ENCODE results near the gene PBX3. TPM values are rescaled to one million over a fixed set of nuclear protein-coding genes. Genes with fewer than 3 reads are reported as not detected.
A peak's percentile ranks its signal among the peaks of the same experiment; 100 is the strongest.

Gene PBX3
- total RNA-seq, 1 donor from 2014 or later = 10.6 TPM

DNA sequence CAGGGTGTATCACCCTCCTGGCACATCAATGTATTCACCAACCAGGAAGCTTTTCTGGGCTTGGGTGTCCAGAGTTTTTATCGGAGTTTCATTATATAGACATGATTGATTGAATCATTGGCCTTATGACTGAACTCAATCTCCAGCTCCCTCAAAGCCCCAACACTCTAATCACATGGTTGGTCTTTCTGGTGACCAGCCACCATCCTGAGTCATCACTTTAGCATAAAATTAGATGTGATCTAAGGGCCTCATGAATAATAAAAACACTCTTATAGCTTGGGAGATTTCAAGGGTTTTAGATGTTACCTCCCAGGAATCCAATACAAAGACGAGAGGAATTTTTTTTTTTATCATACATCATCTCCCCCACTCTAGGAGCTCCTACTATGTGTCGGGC is 7.7 kb upstream of the PBX3 start:
- no peaks in the 10 kb centered on the region for H3K36me3 ChIP-seq (ENCODE audit: control insufficient read depth, insufficient read depth, low read length)
- H3K27me3 ChIP-seq (ENCODE audit: control insufficient read depth, insufficient read depth, low read length) = no peaks in the 10 kb centered on the region
- TF ChIP-seq, protein P1, sequence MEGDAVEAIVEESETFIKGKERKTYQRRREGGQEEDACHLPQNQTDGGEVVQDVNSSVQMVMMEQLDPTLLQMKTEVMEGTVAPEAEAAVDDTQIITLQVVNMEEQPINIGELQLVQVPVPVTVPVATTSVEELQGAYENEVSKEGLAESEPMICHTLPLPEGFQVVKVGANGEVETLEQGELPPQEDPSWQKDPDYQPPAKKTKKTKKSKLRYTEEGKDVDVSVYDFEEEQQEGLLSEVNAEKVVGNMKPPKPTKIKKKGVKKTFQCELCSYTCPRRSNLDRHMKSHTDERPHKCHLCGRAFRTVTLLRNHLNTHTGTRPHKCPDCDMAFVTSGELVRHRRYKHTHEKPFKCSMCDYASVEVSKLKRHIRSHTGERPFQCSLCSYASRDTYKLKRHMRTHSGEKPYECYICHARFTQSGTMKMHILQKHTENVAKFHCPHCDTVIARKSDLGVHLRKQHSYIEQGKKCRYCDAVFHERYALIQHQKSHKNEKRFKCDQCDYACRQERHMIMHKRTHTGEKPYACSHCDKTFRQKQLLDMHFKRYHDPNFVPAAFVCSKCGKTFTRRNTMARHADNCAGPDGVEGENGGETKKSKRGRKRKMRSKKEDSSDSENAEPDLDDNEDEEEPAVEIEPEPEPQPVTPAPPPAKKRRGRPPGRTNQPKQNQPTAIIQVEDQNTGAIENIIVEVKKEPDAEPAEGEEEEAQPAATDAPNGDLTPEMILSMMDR (IDR thresholded peaks at IDR 0.05; ENCODE audit: insufficient read depth, low read length, poor library complexity, severe bottlenecking) = no peak
- DNase-seq (ENCODE audit: low read depth) = no peak
- H3K4me3 ChIP-seq (ENCODE audit: low read depth, low read length) = no peak overlapping the region

DNA sequence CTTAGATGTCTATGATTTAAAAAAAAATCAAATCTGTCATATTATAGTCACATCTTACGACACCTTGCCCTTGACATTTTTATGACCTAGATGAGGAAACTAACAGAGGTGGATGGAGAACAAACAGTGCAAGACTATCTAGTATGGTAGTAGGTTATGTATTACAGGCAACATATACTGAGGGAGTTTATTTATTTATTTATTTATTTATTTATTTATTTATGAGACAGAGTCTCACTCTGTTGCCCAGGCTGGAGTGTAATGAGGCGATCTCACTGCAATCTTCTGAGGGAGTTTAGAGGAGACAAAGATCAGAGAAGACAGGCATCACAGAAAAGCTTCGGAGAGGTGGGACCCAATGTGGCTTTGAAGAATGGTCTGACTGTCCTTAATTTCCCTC is 4.5 kb upstream of the PBX3 start:
- TF ChIP-seq, protein P1 (IDR thresholded peaks at IDR 0.05; ENCODE audit: insufficient read depth, low read length, poor library complexity, severe bottlenecking) = no peak
- H3K27me3 ChIP-seq (ENCODE audit: control insufficient read depth, insufficient read depth, low read length) = no peaks in the 10 kb centered on the region
- no peak overlapping the region for H3K4me3 ChIP-seq (ENCODE audit: low read depth, low read length)
- H3K36me3 ChIP-seq (ENCODE audit: control insufficient read depth, insufficient read depth, low read length) = no peaks in the 10 kb centered on the region
- DNase-seq (ENCODE audit: low read depth) = no peak

DNA sequence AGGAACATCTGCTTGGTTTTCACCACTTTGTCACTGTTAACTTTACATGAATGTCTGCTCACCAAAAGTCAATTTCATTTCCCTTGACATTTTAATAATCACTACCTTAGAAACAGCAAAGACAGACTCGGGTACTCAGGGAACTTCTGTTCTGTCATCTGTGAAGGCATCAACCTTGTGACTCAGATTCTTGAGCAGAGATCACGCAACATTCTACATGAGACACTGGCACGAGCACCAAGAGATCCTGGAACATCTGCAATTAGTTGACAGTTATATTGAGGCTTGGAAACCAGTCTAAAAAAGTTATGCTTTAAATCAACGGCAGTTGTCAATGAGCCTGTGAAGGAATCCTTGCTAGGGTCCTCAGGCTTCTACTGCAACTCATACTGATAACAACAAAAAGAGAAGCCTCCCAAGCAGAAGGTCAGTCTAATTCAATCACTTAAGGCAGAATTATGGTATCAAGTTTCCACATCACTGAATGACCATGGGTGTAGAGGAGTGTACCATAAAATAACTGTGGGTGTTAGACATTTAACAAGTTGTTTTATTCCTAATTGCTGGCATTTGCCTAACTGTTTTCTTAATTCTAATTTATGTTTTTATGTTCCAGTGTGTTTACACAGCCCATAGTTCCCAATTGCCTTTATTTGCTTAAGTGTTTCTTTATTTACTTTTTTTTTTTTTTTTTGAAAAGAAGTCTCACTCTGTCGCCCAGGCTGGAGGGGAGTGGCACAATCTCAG is 3.3 kb upstream of the PBX3 start:
- TF ChIP-seq, protein P1 (IDR thresholded peaks at IDR 0.05; ENCODE audit: insufficient read depth, low read length, poor library complexity, severe bottlenecking) = no peak
- Histone ChIP-seq H3K27me3 (ENCODE audit: control insufficient read depth, insufficient read depth, low read length) (no peaks in the 10 kb centered on the region), H3K36me3 (ENCODE audit: control insufficient read depth, insufficient read depth, low read length) (no peaks in the 10 kb centered on the region), H3K4me3 (ENCODE audit: low read depth, low read length) (no peak overlapping the region)
- DNase-seq (ENCODE audit: low read depth) = no peak

GRCh38 chr9:125744616-125745015 is 2.6 kb upstream of the PBX3 start:
- TF ChIP-seq, protein P1 (IDR thresholded peaks at IDR 0.05; ENCODE audit: insufficient read depth, low read length, poor library complexity, severe bottlenecking) = no peak
- no peak for DNase-seq (ENCODE audit: low read depth)
- Histone ChIP-seq H3K36me3 (ENCODE audit: control insufficient read depth, insufficient read depth, low read length) (no peaks in the 10 kb centered on the region), H3K4me3 (ENCODE audit: low read depth, low read length) (no peak overlapping the region), H3K27me3 (ENCODE audit: control insufficient read depth, insufficient read depth, low read length) (no peaks in the 10 kb centered on the region)

DNA sequence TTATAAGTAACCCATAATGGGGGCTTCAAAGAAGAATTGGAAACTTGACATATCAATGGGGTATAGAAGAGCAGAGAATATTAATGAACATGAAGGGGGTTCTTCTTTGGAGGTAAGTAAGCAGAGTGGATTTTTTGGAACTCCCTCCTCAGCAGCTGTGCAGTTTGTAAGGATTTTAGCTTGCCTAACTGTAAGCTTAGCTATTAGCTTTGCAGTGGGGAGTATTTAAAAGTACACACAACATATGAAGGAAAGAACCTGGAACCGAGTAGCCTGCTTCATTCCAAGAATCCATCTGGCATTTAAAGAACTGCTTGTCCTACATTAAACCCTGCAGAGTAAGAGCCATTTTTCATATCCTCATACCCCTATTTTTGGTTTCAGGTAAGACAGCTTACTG is 2.2 kb upstream of the PBX3 start:
- Histone ChIP-seq H3K4me3 (ENCODE audit: low read depth, low read length) (no peak overlapping the region), H3K27me3 (ENCODE audit: control insufficient read depth, insufficient read depth, low read length) (no peaks in the 10 kb centered on the region)
- TF ChIP-seq, protein P1 (IDR thresholded peaks at IDR 0.05; ENCODE audit: insufficient read depth, low read length, poor library complexity, severe bottlenecking) = no peak

GRCh38 chr9:125745682-125746016 is 1.5 kb upstream of the PBX3 start:
- H3K27me3 ChIP-seq (ENCODE audit: control insufficient read depth, insufficient read depth, low read length) = no peaks in the 10 kb centered on the region
- H3K4me3 ChIP-seq (ENCODE audit: low read depth, low read length) = peak overlapping the region; percentile 63
- no peak for DNase-seq (ENCODE audit: low read depth)
- TF ChIP-seq, protein P1 (IDR thresholded peaks at IDR 0.05; ENCODE audit: insufficient read depth, low read length, poor library complexity, severe bottlenecking) = no peak
- H3K36me3 ChIP-seq (ENCODE audit: control insufficient read depth, insufficient read depth, low read length) = no peaks in the 10 kb centered on the region

More for the DNA sequence above, 2.2 kb upstream of the PBX3 start:
- no peak for DNase-seq (ENCODE audit: low read depth)
- no peaks in the 10 kb centered on the region for H3K36me3 ChIP-seq (ENCODE audit: control insufficient read depth, insufficient read depth, low read length)

Measured in kidney epithelial cell (primary cell).